ENCODE measurements around the gene ZNRF4.

DNA sequence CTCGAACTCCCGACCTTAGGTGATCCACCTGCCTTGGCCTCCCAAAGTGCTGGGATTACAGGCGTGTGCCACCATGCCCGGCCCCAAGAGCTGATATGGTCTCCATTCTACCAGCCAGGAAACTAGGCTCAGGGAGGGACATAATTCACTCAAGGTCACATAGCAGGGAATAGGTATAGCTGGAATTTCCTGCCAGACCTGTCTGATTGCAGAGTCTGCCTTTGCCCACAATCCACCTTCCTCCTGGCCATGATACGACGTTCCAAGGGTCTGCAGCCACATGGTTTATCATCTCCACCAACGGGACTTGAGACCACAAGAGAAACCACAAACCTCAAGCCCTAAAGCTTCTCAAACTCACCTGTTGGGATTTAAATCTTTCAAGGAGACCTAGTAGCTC is 32.0 kb downstream of the ZNRF4 start:
- TF ChIP-seq FOXK2 (IDR thresholded peaks at IDR 0.05) (no peak), SP1 (IDR thresholded peaks at IDR 0.05) (no peak), ZNF384 (IDR thresholded peaks at IDR 0.05) (no peak)

Measured in HEK293T (cell line).